Mesendoderm (in vitro differentiated cells): ENCODE measurements around the gene PSKH1.
A peak's percentile ranks its signal among the peaks of the same experiment; 100 is the strongest.

Experiments used
- DNase-seq: peaks from one replicate; pipeline ENCODE4 v3.0.0; 2013
- H2AK5ac ChIP-seq: 2 replicates; pipeline ENCODE4 v1.6.1; 2013; ENCODE audit warnings: low read length, inconsistent platforms
- H2BK120ac ChIP-seq: 2 replicates; pipeline ENCODE4 v1.6.1; 2013; ENCODE audit warnings: low read depth, mild to moderate bottlenecking, low read length, moderate library complexity, mixed read lengths
- H2BK15ac ChIP-seq: replicated peaks from 2 replicates; pipeline ENCODE4 v1.6.1; 2013; ENCODE audit warnings: low read depth, mild to moderate bottlenecking, moderate library complexity
- H2BK5ac ChIP-seq: 2 replicates; pipeline ENCODE4 v1.6.1; 2013; ENCODE audit warnings: low read length, inconsistent platforms
- H3K18ac ChIP-seq: 2 replicates; pipeline ENCODE4 v1.6.1; 2013; ENCODE audit warnings: mild to moderate bottlenecking, low read length, mixed read lengths
- H3K23ac ChIP-seq: one replicate; pipeline ENCODE4 v1.6.1; 2013; ENCODE audit warnings: low read length
- H3K27ac ChIP-seq: 2 replicates; pipeline ENCODE4 v1.5.1; 2013; ENCODE audit warnings: low read depth, mild to moderate bottlenecking, inconsistent platforms, low read length, moderate library complexity
- H3K27me3 ChIP-seq: 2 replicates; pipeline ENCODE4 v1.6.1; 2013; ENCODE audit warnings: low read length, control low read depth, mild to moderate bottlenecking, inconsistent platforms; ENCODE audit not compliant: insufficient read depth, poor library complexity
- H3K36me3 ChIP-seq: 2 replicates; pipeline ENCODE4 v1.6.1; 2013; ENCODE audit warnings: low read length, inconsistent platforms; ENCODE audit not compliant: control insufficient read depth, insufficient read depth
- H3K4ac ChIP-seq: one replicate; pipeline ENCODE4 v1.6.1; 2013; ENCODE audit warnings: low read depth, mild to moderate bottlenecking, low read length, moderate library complexity
- H3K4me1 ChIP-seq: 2 replicates; pipeline ENCODE4 v1.6.1; 2013; ENCODE audit warnings: low read depth, low read length, inconsistent platforms; ENCODE audit not compliant: control insufficient read depth
- H3K4me2 ChIP-seq: 2 replicates; pipeline ENCODE4 v1.6.1; 2013; ENCODE audit warnings: low read length
- H3K4me3 ChIP-seq: 2 replicates; pipeline ENCODE4 v1.5.1; 2013; ENCODE audit warnings: mild to moderate bottlenecking, low read length
- H3K56ac ChIP-seq: one replicate; pipeline ENCODE4 v1.6.1; 2013; ENCODE audit warnings: low read length
- H3K79me1 ChIP-seq: 2 replicates; pipeline ENCODE4 v1.6.1; 2013; ENCODE audit warnings: low read length, inconsistent platforms
- H3K79me2 ChIP-seq: 2 replicates; pipeline ENCODE4 v1.6.1; 2013; ENCODE audit warnings: mild to moderate bottlenecking, low read length; ENCODE audit not compliant: control insufficient read depth, insufficient read depth
- H3K9ac ChIP-seq: 2 replicates; pipeline ENCODE4 v1.6.1; 2013; ENCODE audit warnings: low read length, inconsistent platforms
- H4K5ac ChIP-seq: one replicate; pipeline ENCODE4 v1.6.1; 2013; ENCODE audit warnings: low read length
- H4K8ac ChIP-seq: one replicate; pipeline ENCODE4 v1.6.1; 2013; ENCODE audit warnings: low read depth, mild to moderate bottlenecking, control low read depth, low read length, moderate library complexity
- WGBS: extraction: QIAGEN DNeasy Blood & Tissue Kit; methylation state at CpG from one replicate; pipeline ENCODE4 v1.1.7; 2013; ENCODE audit warnings: low lambda C conversion rate, missing lambda C conversion rate; ENCODE audit not compliant: insufficient coverage; ENCODE audit errors: extremely low coverage; 5-methylcytosine and 5-hydroxymethylcytosine counted together

Gene PSKH1

GRCh38 chr16:67893743-67894399, 817 bp downstream of the PSKH1 start:
- Histone ChIP-seq H3K36me3 (no peaks in the 10 kb centered on the region), H3K4me2 (peak overlapping the region; percentile 90), H3K56ac (peak overlapping the region; percentile 99), H3K4me1 (peaks cover 3% of the 10 kb centered on the region), H2BK15ac (no peak overlapping the region), H3K4me3 (peak overlapping the region; percentile 97), H3K27ac (peak overlapping the region; percentile 2), H2BK5ac (no peak overlapping the region), H2BK120ac (no peak overlapping the region), H3K9ac (peak overlapping the region; percentile 99), H3K18ac (peak overlapping the region; percentile 62), H3K23ac (no peak overlapping the region), H4K8ac (no peak overlapping the region), H3K4ac (peak overlapping the region; percentile 93), H4K5ac (no peak overlapping the region), H3K27me3 (no peaks in the 10 kb centered on the region), H3K79me2 (peaks cover 24% of the 10 kb centered on the region), H2AK5ac (peak overlapping the region; percentile 64), H3K79me1 (peaks cover 21% of the 10 kb centered on the region)
- WGBS, result no CpG with 5 or more reads among the region's 14 CpGs
- DNase-seq, result peak; percentile 71

GRCh38 chr16:67897231-67897630, 4.2 kb downstream of the PSKH1 start:
- peaks cover 3% of the 10 kb centered on the region for H3K4me1 ChIP-seq

GRCh38 chr16:67901734-67902133, 8.7 kb downstream of the PSKH1 start:
- Histone ChIP-seq H3K36me3 (no peaks in the 10 kb centered on the region), H3K27ac (no peak overlapping the region), H3K79me1 (peaks cover 10% of the 10 kb centered on the region), H3K9ac (no peak overlapping the region), H2BK120ac (no peak overlapping the region), H3K4ac (no peak overlapping the region), H2BK5ac (no peak overlapping the region), H3K27me3 (no peaks in the 10 kb centered on the region), H3K23ac (no peak overlapping the region), H3K4me2 (no peak overlapping the region), H3K79me2 (peaks cover 9% of the 10 kb centered on the region), H2BK15ac (no peak overlapping the region), H3K18ac (no peak overlapping the region), H3K56ac (no peak overlapping the region), H2AK5ac (no peak overlapping the region), H3K4me1 (no peaks in the 10 kb centered on the region), H4K8ac (no peak overlapping the region), H3K4me3 (no peak overlapping the region), H4K5ac (no peak overlapping the region)
- WGBS, result no CpG with 5 or more reads among the region's 5 CpGs
- DNase-seq, result no peak

More at GRCh38 chr16:67897231-67897630, 4.2 kb downstream of the PSKH1 start:
- no peak overlapping the region for H4K8ac ChIP-seq
- WGBS, result no CpG with 5 or more reads among the region's 3 CpGs
- no peak overlapping the region for H2BK15ac ChIP-seq
- H3K27me3 ChIP-seq, result no peaks in the 10 kb centered on the region
- no peak overlapping the region for H3K56ac ChIP-seq
- no peak overlapping the region for H3K18ac ChIP-seq
- no peak for DNase-seq
- no peak overlapping the region for H3K9ac ChIP-seq
- no peak overlapping the region for H3K4ac ChIP-seq
- peaks cover 26% of the 10 kb centered on the region for H3K79me2 ChIP-seq
- no peak overlapping the region for H3K23ac ChIP-seq
- H4K5ac ChIP-seq, result no peak overlapping the region
- H3K36me3 ChIP-seq, result no peaks in the 10 kb centered on the region
- H2AK5ac ChIP-seq, result no peak overlapping the region
- H3K27ac ChIP-seq, result no peak overlapping the region
- no peak overlapping the region for H2BK5ac ChIP-seq
- no peak overlapping the region for H3K4me2 ChIP-seq
- H2BK120ac ChIP-seq, result no peak overlapping the region
- peaks cover 23% of the 10 kb centered on the region for H3K79me1 ChIP-seq
- no peak overlapping the region for H3K4me3 ChIP-seq

- Histone ChIP-seq H3K27me3 (no peaks in the 10 kb centered on the region), H4K5ac (no peak overlapping the region), H4K8ac (no peak overlapping the region), H3K18ac (no peak overlapping the region), H3K4ac (no peak overlapping the region), H3K9ac (no peak overlapping the region), H3K27ac (no peak overlapping the region), H2BK5ac (no peak overlapping the region), H2AK5ac (no peak overlapping the region), H3K56ac (no peak overlapping the region), H3K4me1 (no peaks in the 10 kb centered on the region), H3K4me3 (no peak overlapping the region), H3K79me2 (peaks cover 4% of the 10 kb centered on the region), H2BK15ac (no peak overlapping the region), H3K79me1 (peaks cover 4% of the 10 kb centered on the region), H3K36me3 (no peaks in the 10 kb centered on the region), H2BK120ac (no peak overlapping the region), H3K23ac (no peak overlapping the region), H3K4me2 (no peak overlapping the region)
- WGBS, result no CpG with 5 or more reads among the region's 4 CpGs
- no peak for DNase-seq
Measured at GRCh38 chr16:67902831-67903230, 9.8 kb downstream of the PSKH1 start.

- Histone ChIP-seq H3K36me3 (peaks cover 5% of the 10 kb centered on the region), H2BK120ac (no peak overlapping the region), H2AK5ac (no peak overlapping the region), H4K8ac (no peak overlapping the region), H3K9ac (no peak overlapping the region), H4K5ac (no peak overlapping the region), H3K27ac (no peak overlapping the region), H3K27me3 (no peaks in the 10 kb centered on the region), H3K23ac (no peak overlapping the region), H3K4me2 (no peak overlapping the region), H3K4me3 (no peak overlapping the region), H2BK15ac (no peak overlapping the region), H3K79me1 (peaks cover 3% of the 10 kb centered on the region), H3K79me2 (peaks cover 2% of the 10 kb centered on the region), H3K4ac (no peak overlapping the region), H3K18ac (no peak overlapping the region), H3K56ac (peak overlapping the region; percentile 56), H3K4me1 (no peaks in the 10 kb centered on the region), H2BK5ac (no peak overlapping the region)
- DNase-seq, result no peak
- WGBS, result no CpG with 5 or more reads among the region's 11 CpGs
Measured at GRCh38 chr16:67907397-67908180, 14.5 kb downstream of the PSKH1 start.
